DND-41 (cell line): ENCODE measurements around the gene TSPAN18.

Experiments used
- EZH2 ChIP-seq: IDR thresholded peaks from 3 replicates; pipeline ENCODE4 v1.6.1; 2012; ENCODE audit warnings: borderline replicate concordance, low read depth, mild to moderate bottlenecking, moderate library complexity, low read length, inconsistent platforms; ENCODE audit not compliant: severe bottlenecking
- TF ChIP-seq, protein P1 (sequence below): IDR thresholded peaks from 2 replicates; pipeline ENCODE4 v1.5.1; 2012; ENCODE audit warnings: borderline replicate concordance, low read length, moderate library complexity, mild to moderate bottlenecking; ENCODE audit not compliant: poor library complexity, severe bottlenecking; ENCODE audit errors: extremely low read depth

DNA sequence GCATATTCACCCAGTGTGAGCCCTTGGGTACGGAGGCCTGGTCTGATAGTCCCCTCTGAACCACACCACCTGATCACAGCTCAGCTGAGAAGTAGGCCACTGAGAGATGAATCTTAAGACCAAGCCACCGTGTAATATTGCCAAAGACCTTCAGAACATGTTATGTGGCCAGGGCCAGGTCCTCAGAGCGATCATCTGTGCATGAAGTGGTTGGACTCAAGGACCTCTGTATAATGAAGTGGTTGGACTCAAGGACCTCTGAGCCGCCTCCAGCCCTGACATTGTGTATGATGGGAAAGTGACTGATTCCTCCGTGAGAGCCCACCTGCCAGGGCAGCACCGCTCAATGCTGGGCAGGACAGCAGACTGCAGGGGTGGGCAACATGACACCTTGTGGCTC, 153.7 kb downstream of the TSPAN18 start:
- TF ChIP-seq, protein P1, sequence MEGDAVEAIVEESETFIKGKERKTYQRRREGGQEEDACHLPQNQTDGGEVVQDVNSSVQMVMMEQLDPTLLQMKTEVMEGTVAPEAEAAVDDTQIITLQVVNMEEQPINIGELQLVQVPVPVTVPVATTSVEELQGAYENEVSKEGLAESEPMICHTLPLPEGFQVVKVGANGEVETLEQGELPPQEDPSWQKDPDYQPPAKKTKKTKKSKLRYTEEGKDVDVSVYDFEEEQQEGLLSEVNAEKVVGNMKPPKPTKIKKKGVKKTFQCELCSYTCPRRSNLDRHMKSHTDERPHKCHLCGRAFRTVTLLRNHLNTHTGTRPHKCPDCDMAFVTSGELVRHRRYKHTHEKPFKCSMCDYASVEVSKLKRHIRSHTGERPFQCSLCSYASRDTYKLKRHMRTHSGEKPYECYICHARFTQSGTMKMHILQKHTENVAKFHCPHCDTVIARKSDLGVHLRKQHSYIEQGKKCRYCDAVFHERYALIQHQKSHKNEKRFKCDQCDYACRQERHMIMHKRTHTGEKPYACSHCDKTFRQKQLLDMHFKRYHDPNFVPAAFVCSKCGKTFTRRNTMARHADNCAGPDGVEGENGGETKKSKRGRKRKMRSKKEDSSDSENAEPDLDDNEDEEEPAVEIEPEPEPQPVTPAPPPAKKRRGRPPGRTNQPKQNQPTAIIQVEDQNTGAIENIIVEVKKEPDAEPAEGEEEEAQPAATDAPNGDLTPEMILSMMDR: no peak
- no peak for TF ChIP-seq EZH2
